Neural progenitor cell (in vitro differentiated cells): ENCODE results near the gene KANSL3. TPM values are rescaled to one million over a fixed set of nuclear protein-coding genes. Genes with fewer than 3 reads are reported as not detected.

Experiments used
- DNase-seq: peaks from one replicate; pipeline ENCODE4 v3.0.0-alpha.2; 2016; ENCODE audit warnings: low spot score
- H2AFZ ChIP-seq: fragments of 200-600 bp; sonication (generic); replicated peaks from 2 replicates; pipeline ENCODE4 v1.6.1; 2016; ENCODE audit warnings: antibody characterized with exemption
- H3F3A ChIP-seq: fragments of 200-600 bp; sonication (generic); 2 replicates; pipeline ENCODE4 v1.6.1; 2016; ENCODE audit warnings: antibody characterized with exemption, low read depth
- H3K27ac ChIP-seq: fragments of 200-600 bp; sonication (generic); 2 replicates; pipeline ENCODE4 v1.5.1; 2016; ENCODE audit warnings: mild to moderate bottlenecking
- H3K27me3 ChIP-seq: fragments of 200-600 bp; sonication (generic); 2 replicates; pipeline ENCODE4 v1.6.1; 2016; ENCODE audit warnings: mild to moderate bottlenecking, moderate library complexity
- H3K36me3 ChIP-seq: fragments of 200-600 bp; sonication (generic); 2 replicates; pipeline ENCODE4 v1.5.1; 2016
- H3K4me1 ChIP-seq: fragments of 200-600 bp; sonication (generic); 2 replicates; pipeline ENCODE4 v1.6.1; 2016; ENCODE audit warnings: mixed run types
- H3K4me2 ChIP-seq: fragments of 200-600 bp; sonication (generic); 2 replicates; pipeline ENCODE4 v1.6.1; 2016
- H3K4me3 ChIP-seq: fragments of 200-600 bp; sonication (generic); 2 replicates; pipeline ENCODE4 v1.5.1; 2016
- H3K79me2 ChIP-seq: fragments of 200-600 bp; sonication (generic); 2 replicates; pipeline ENCODE4 v1.6.1; 2016; ENCODE audit warnings: low read depth
- H3K9ac ChIP-seq: fragments of 200-600 bp; sonication (generic); 2 replicates; pipeline ENCODE4 v1.6.1; 2016
- H3K9me3 ChIP-seq: fragments of 200-600 bp; sonication (generic); 2 replicates; pipeline ENCODE4 v1.5.1; 2016; ENCODE audit warnings: low read depth
- H4K20me1 ChIP-seq: fragments of 200-600 bp; sonication (generic); 2 replicates; pipeline ENCODE4 v1.6.1; 2016; ENCODE audit warnings: low read depth
- H3K27ac Mint-ChIP-seq: 3 replicates; pipeline ENCODE4 v1.8.0; 2021; ENCODE audit warnings: mixed read lengths
- H3K27me3 Mint-ChIP-seq: 2 replicates; pipeline ENCODE4 v1.8.0; 2022; ENCODE audit warnings: low read depth, mild to moderate bottlenecking, inconsistent platforms, moderate library complexity, mixed read lengths; ENCODE audit not compliant: insufficient read depth
- H3K36me3 Mint-ChIP-seq: 3 replicates; pipeline ENCODE4 v1.8.0; 2021; ENCODE audit warnings: mixed read lengths
- H3K4me1 Mint-ChIP-seq: 3 replicates; pipeline ENCODE4 v1.8.0; 2021; ENCODE audit warnings: mixed read lengths
- H3K4me3 Mint-ChIP-seq: 3 replicates; pipeline ENCODE4 v1.8.0; 2021; ENCODE audit warnings: mild to moderate bottlenecking, moderate library complexity, mixed read lengths
- H3K9me3 Mint-ChIP-seq: 3 replicates; pipeline ENCODE4 v1.8.0; 2020; ENCODE audit warnings: mixed read lengths
- CTCF ChIP-seq: fragments of 200-600 bp; sonication (generic); IDR thresholded peaks from 2 replicates; pipeline ENCODE4 v1.5.1; 2017; ENCODE audit warnings: antibody characterized with exemption, mild to moderate bottlenecking
- EZH2 ChIP-seq: fragments of 200-600 bp; sonication (generic); IDR thresholded peaks from 2 replicates; pipeline ENCODE4 v1.6.1; 2017; ENCODE audit warnings: antibody characterized with exemption, mild to moderate bottlenecking, moderate library complexity
- EZH2phosphoT487 ChIP-seq: fragments of 200-600 bp; sonication (generic); IDR thresholded peaks from 2 replicates; pipeline ENCODE4 v1.6.1; 2017; ENCODE audit warnings: antibody characterized with exemption
- total RNA-seq: library from RNA; depleted of rRNA; stranded (reverse); fragments of >200 nt; gene quantifications from 2 replicates; pipeline ENCODE4 v1.2.3, GENCODE V29; 2015; ENCODE audit warnings: low replicate concordance

The KANSL3 gene
- total RNA-seq, 1 donor from 2014 or later, result 32.9 TPM

- no peak overlapping the region for H3K27ac Mint-ChIP-seq
- Histone ChIP-seq H3K27ac (no peak overlapping the region), H3K9me3 (no peaks in the 10 kb centered on the region), H4K20me1 (no peaks in the 10 kb centered on the region), H3K4me1 (no peaks in the 10 kb centered on the region), H2AFZ (no peak overlapping the region), H3K79me2 (no peaks in the 10 kb centered on the region), H3K4me2 (no peak overlapping the region), H3F3A (no peaks in the 10 kb centered on the region), H3K4me3 (no peak overlapping the region), H3K27me3 (no peaks in the 10 kb centered on the region), H3K9ac (no peak overlapping the region), H3K36me3 (no peaks in the 10 kb centered on the region)
- no peak overlapping the region for H3K4me3 Mint-ChIP-seq
- H3K27me3 Mint-ChIP-seq, result peaks cover 4% of the 10 kb centered on the region
- H3K36me3 Mint-ChIP-seq, result no peaks in the 10 kb centered on the region
- H3K9me3 Mint-ChIP-seq, result no peaks in the 10 kb centered on the region
- no peaks in the 10 kb centered on the region for H3K4me1 Mint-ChIP-seq
- no peak for DNase-seq
- TF ChIP-seq EZH2phosphoT487 (no peak), CTCF (no peak), EZH2 (no peak)
These were observed 85.6 kb downstream of the KANSL3 start for GRCh38 chr2:96552315-96553175.

- no peaks in the 10 kb centered on the region for H3K36me3 ChIP-seq
- H3K4me1 Mint-ChIP-seq, result no peaks in the 10 kb centered on the region
These were observed 86.4 kb downstream of the KANSL3 start for GRCh38 chr2:96551605-96552314.

More at GRCh38 chr2:96551605-96552314, 86.4 kb downstream of the KANSL3 start:
- H3K27me3 ChIP-seq, result no peaks in the 10 kb centered on the region
- no peaks in the 10 kb centered on the region for H4K20me1 ChIP-seq
- no peaks in the 10 kb centered on the region for H3K4me1 ChIP-seq
- H3K36me3 Mint-ChIP-seq, result no peaks in the 10 kb centered on the region
- H3K4me3 Mint-ChIP-seq, result no peak overlapping the region
- no peak overlapping the region for H3K9ac ChIP-seq
- no peak overlapping the region for H3K4me3 ChIP-seq
- no peaks in the 10 kb centered on the region for H3K9me3 ChIP-seq
- H3K4me2 ChIP-seq, result no peak overlapping the region
- peaks cover 4% of the 10 kb centered on the region for H3K27me3 Mint-ChIP-seq
- TF ChIP-seq EZH2, result no peak
- no peak for TF ChIP-seq CTCF
- no peak for TF ChIP-seq EZH2phosphoT487
- DNase-seq, result no peak
- no peaks in the 10 kb centered on the region for H3F3A ChIP-seq
- no peak overlapping the region for H3K27ac ChIP-seq
- no peaks in the 10 kb centered on the region for H3K79me2 ChIP-seq
- no peaks in the 10 kb centered on the region for H3K9me3 Mint-ChIP-seq
- H3K27ac Mint-ChIP-seq, result no peak overlapping the region
- no peak overlapping the region for H2AFZ ChIP-seq
